ENCODE results near the gene PAMR1. TPM values are rescaled to one million over a fixed set of nuclear protein-coding genes. Genes with fewer than 3 reads are reported as not detected.
"Not testable (repeated sequence)": the region's sequence is repeated elsewhere in the genome, so short reads cannot be mapped to it uniquely, and the experiment has no call there.

The PAMR1 gene
- total RNA-seq, 2 donors from 2014 or later, result not detected

GRCh38 chr11:35536470-35536869, 11.1 kb upstream of the PAMR1 start:
- Mint-ChIP-seq H3K27me3 (peaks cover 56% of the 10 kb centered on the region), H3K4me3 (no peak overlapping the region)

GRCh38 chr11:35531246-35531645, 5.8 kb upstream of the PAMR1 start:
- Mint-ChIP-seq H3K27ac (no peak overlapping the region), H3K4me3 (no peak overlapping the region), H3K4me1 (no peaks in the 10 kb centered on the region), H3K27me3 (peaks cover 50% of the 10 kb centered on the region), H3K36me3 (ENCODE audit: low read depth) (no peaks in the 10 kb centered on the region)
- no peaks in the 10 kb centered on the region for H3K9me3 ChIP-seq (ENCODE audit: control insufficient read depth, low read length, poor library complexity, severe bottlenecking)
- DNase-seq (no peak), ATAC-seq (no peak)

More at GRCh38 chr11:35536470-35536869, 11.1 kb upstream of the PAMR1 start:
- Mint-ChIP-seq H3K36me3 (ENCODE audit: low read depth) (no peaks in the 10 kb centered on the region), H3K27ac (no peak overlapping the region), H3K4me1 (no peaks in the 10 kb centered on the region)
- no peaks in the 10 kb centered on the region for H3K9me3 ChIP-seq (ENCODE audit: control insufficient read depth, low read length, poor library complexity, severe bottlenecking)
- ATAC-seq (no peak), DNase-seq (no peak)

GRCh38 chr11:35529971-35530495, 4.6 kb upstream of the PAMR1 start:
- peaks cover 57% of the 10 kb centered on the region for H3K27me3 Mint-ChIP-seq
- H3K27ac Mint-ChIP-seq, result no peak overlapping the region
- ATAC-seq, result no peak
- H3K9me3 ChIP-seq (ENCODE audit: control insufficient read depth, low read length, poor library complexity, severe bottlenecking), result no peaks in the 10 kb centered on the region
- H3K4me1 Mint-ChIP-seq, result no peaks in the 10 kb centered on the region
- no peak overlapping the region for H3K4me3 Mint-ChIP-seq
- DNase-seq, result no peak
- H3K36me3 Mint-ChIP-seq (ENCODE audit: low read depth), result no peaks in the 10 kb centered on the region

GRCh38 chr11:35526370-35526792, 965 bp upstream of the PAMR1 start:
- DNase-seq, result no peak
- Mint-ChIP-seq H3K4me1 (peaks cover 3% of the 10 kb centered on the region), H3K27me3 (peaks cover 76% of the 10 kb centered on the region), H3K4me3 (no peak overlapping the region), H3K27ac (no peak overlapping the region), H3K36me3 (ENCODE audit: low read depth) (no peaks in the 10 kb centered on the region)
- no peaks in the 10 kb centered on the region for H3K9me3 ChIP-seq (ENCODE audit: control insufficient read depth, low read length, poor library complexity, severe bottlenecking)
- ATAC-seq, result no peak

GRCh38 chr11:35524780-35525179, 636 bp downstream of the PAMR1 start:
- ATAC-seq (no peak), DNase-seq (no peak)
- peak overlapping the region; percentile 16 for H3K27ac Mint-ChIP-seq
- peaks cover 75% of the 10 kb centered on the region for H3K27me3 Mint-ChIP-seq
- no peaks in the 10 kb centered on the region for H3K9me3 ChIP-seq (ENCODE audit: control insufficient read depth, low read length, poor library complexity, severe bottlenecking)
- peaks cover 3% of the 10 kb centered on the region for H3K4me1 Mint-ChIP-seq
- no peak overlapping the region for H3K4me3 Mint-ChIP-seq
- no peaks in the 10 kb centered on the region for H3K36me3 Mint-ChIP-seq (ENCODE audit: low read depth)

GRCh38 chr11:35523861-35524260, 1.6 kb downstream of the PAMR1 start:
- H3K9me3 ChIP-seq (ENCODE audit: control insufficient read depth, low read length, poor library complexity, severe bottlenecking), result no peaks in the 10 kb centered on the region
- DNase-seq (no peak), ATAC-seq (no peak)
- Mint-ChIP-seq H3K27me3 (peaks cover 73% of the 10 kb centered on the region), H3K4me3 (no peak overlapping the region), H3K36me3 (ENCODE audit: low read depth) (no peaks in the 10 kb centered on the region), H3K27ac (no peak overlapping the region), H3K4me1 (peaks cover 3% of the 10 kb centered on the region)

GRCh38 chr11:35523331-35523768, 2.1 kb downstream of the PAMR1 start:
- no peaks in the 10 kb centered on the region for H3K9me3 ChIP-seq (ENCODE audit: control insufficient read depth, low read length, poor library complexity, severe bottlenecking)
- Mint-ChIP-seq H3K36me3 (ENCODE audit: low read depth) (no peaks in the 10 kb centered on the region), H3K4me3 (no peak overlapping the region), H3K27me3 (peaks cover 68% of the 10 kb centered on the region), H3K4me1 (peaks cover 3% of the 10 kb centered on the region), H3K27ac (no peak overlapping the region)
- DNase-seq (no peak), ATAC-seq (no peak)

- not testable (repeated sequence) for ATAC-seq; H3K4me3 Mint-ChIP-seq; H3K36me3 Mint-ChIP-seq (ENCODE audit: low read depth); DNase-seq; H3K27ac Mint-ChIP-seq; H3K9me3 ChIP-seq (ENCODE audit: control insufficient read depth, low read length, poor library complexity, severe bottlenecking); H3K4me1 Mint-ChIP-seq
- H3K27me3 Mint-ChIP-seq, result peaks cover 67% of the 10 kb centered on the region
Measured at GRCh38 chr11:35522091-35522490, 3.3 kb downstream of the PAMR1 start.

GRCh38 chr11:35520376-35520775, 5.0 kb downstream of the PAMR1 start:
- H3K9me3 ChIP-seq (ENCODE audit: control insufficient read depth, low read length, poor library complexity, severe bottlenecking), result no peaks in the 10 kb centered on the region
- Mint-ChIP-seq H3K27me3 (peaks cover 72% of the 10 kb centered on the region), H3K27ac (no peak overlapping the region), H3K4me3 (no peak overlapping the region), H3K4me1 (peaks cover 3% of the 10 kb centered on the region), H3K36me3 (ENCODE audit: low read depth) (no peaks in the 10 kb centered on the region)
- ATAC-seq, result no peak
- no peak for DNase-seq

GRCh38 chr11:35518766-35519165, 6.7 kb downstream of the PAMR1 start:
- ATAC-seq (no peak), DNase-seq (no peak)
- Mint-ChIP-seq H3K4me3 (no peak overlapping the region), H3K4me1 (no peaks in the 10 kb centered on the region), H3K27ac (no peak overlapping the region), H3K27me3 (peaks cover 70% of the 10 kb centered on the region), H3K36me3 (ENCODE audit: low read depth) (no peaks in the 10 kb centered on the region)
- no peaks in the 10 kb centered on the region for H3K9me3 ChIP-seq (ENCODE audit: control insufficient read depth, low read length, poor library complexity, severe bottlenecking)

GRCh38 chr11:35517481-35517880, 7.9 kb downstream of the PAMR1 start:
- Mint-ChIP-seq H3K27me3 (peaks cover 70% of the 10 kb centered on the region), H3K4me3 (no peak overlapping the region), H3K27ac (no peak overlapping the region), H3K36me3 (ENCODE audit: low read depth) (no peaks in the 10 kb centered on the region), H3K4me1 (no peaks in the 10 kb centered on the region)
- ATAC-seq (no peak), DNase-seq (no peak)
- no peaks in the 10 kb centered on the region for H3K9me3 ChIP-seq (ENCODE audit: control insufficient read depth, low read length, poor library complexity, severe bottlenecking)

GRCh38 chr11:35516403-35516802, 9.0 kb downstream of the PAMR1 start:
- Mint-ChIP-seq H3K4me3 (no peak overlapping the region), H3K27ac (no peak overlapping the region), H3K36me3 (ENCODE audit: low read depth) (no peaks in the 10 kb centered on the region), H3K27me3 (peaks cover 74% of the 10 kb centered on the region), H3K4me1 (no peaks in the 10 kb centered on the region)
- no peaks in the 10 kb centered on the region for H3K9me3 ChIP-seq (ENCODE audit: control insufficient read depth, low read length, poor library complexity, severe bottlenecking)
- no peak for ATAC-seq
- no peak for DNase-seq

- H3K9me3 ChIP-seq (ENCODE audit: control insufficient read depth, low read length, poor library complexity, severe bottlenecking), result no peaks in the 10 kb centered on the region
- ATAC-seq (no peak), DNase-seq (no peak)
- H3K27ac Mint-ChIP-seq, result no peak overlapping the region
- no peak overlapping the region for H3K4me3 Mint-ChIP-seq
- no peaks in the 10 kb centered on the region for H3K4me1 Mint-ChIP-seq
- H3K27me3 Mint-ChIP-seq, result peaks cover 83% of the 10 kb centered on the region
- H3K36me3 Mint-ChIP-seq (ENCODE audit: low read depth), result no peaks in the 10 kb centered on the region
Measured at GRCh38 chr11:35515224-35515623, 10.2 kb downstream of the PAMR1 start.

- DNase-seq (no peak), ATAC-seq (no peak)
- Mint-ChIP-seq H3K4me3 (no peak overlapping the region), H3K27me3 (peaks cover 78% of the 10 kb centered on the region), H3K36me3 (ENCODE audit: low read depth) (no peaks in the 10 kb centered on the region), H3K27ac (no peak overlapping the region), H3K4me1 (no peaks in the 10 kb centered on the region)
- no peaks in the 10 kb centered on the region for H3K9me3 ChIP-seq (ENCODE audit: control insufficient read depth, low read length, poor library complexity, severe bottlenecking)
Measured at GRCh38 chr11:35514481-35514880, 10.9 kb downstream of the PAMR1 start.
